HG03469 (cell line): ENCODE measurements around the gene VPS11.

ENCODE experiments used
- ATAC-seq: cut with Tn5 transposase; IDR thresholded peaks from one replicate; pipeline ENCODE4 v1.9.1; 2021; ENCODE audit warnings: mild to moderate bottlenecking, moderate library complexity, moderate number of reproducible peaks; ENCODE audit not compliant: unreplicated experiment

VPS11 gene

DNA sequence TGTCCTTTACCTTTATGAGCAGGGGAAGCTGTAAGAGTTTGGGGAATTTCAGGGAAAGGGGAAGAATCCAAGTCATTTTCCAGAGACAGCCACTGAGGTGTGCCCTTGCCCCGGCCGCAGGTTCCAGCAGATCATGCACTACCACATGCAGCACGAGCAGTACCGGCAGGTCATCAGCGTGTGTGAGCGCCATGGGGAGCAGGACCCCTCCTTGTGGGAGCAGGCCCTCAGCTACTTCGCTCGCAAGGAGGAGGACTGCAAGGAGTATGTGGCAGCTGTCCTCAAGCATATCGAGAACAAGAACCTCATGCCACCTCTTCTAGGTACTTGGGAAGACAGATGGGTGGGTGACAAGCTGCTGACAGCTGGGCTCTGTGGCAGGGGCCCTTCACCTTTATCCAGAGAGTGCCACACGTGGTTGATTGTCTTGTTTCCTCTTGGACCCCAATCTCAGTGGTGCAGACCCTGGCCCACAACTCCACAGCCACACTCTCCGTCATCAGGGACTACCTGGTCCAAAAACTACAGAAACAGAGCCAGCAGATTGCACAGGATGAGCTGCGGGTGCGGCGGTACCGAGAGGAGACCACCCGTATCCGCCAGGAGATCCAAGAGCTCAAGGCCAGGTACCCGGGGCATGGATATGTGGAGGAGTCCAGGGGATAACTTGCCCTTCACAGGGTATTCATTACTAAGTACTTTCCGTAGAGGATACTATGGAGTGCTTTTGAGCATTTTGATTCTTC lies 11.2 kb downstream of the VPS11 start:
- ATAC-seq = no peak

DNA sequence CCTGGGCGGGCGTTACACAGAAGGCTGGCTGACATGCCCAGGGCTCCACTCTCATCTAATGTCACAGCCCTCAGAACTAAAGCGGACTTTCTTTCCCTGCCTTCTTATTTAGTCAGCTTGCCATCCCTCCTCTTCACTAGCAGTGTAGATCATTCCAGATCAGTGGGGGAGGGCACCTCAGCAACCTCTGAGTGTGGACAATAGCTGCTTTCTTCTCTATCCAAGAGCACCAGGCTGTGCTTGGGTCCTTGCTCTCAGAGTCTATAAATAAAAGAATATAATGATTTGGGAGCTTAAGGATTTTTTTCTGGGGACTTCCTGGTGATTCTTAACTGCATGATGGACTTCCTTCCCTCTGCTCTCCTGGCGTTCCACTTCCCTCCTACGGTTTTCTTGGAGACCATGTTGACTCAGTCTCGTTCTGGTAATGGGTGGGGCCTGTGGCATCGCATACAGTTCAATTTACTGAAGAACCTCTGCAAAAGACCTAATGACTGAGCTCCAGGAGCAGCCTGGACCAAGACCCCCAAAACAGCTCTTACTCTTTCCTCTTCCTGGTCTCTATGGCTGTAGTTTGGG lies 14.2 kb downstream of the VPS11 start:
- ATAC-seq = no peak

DNA sequence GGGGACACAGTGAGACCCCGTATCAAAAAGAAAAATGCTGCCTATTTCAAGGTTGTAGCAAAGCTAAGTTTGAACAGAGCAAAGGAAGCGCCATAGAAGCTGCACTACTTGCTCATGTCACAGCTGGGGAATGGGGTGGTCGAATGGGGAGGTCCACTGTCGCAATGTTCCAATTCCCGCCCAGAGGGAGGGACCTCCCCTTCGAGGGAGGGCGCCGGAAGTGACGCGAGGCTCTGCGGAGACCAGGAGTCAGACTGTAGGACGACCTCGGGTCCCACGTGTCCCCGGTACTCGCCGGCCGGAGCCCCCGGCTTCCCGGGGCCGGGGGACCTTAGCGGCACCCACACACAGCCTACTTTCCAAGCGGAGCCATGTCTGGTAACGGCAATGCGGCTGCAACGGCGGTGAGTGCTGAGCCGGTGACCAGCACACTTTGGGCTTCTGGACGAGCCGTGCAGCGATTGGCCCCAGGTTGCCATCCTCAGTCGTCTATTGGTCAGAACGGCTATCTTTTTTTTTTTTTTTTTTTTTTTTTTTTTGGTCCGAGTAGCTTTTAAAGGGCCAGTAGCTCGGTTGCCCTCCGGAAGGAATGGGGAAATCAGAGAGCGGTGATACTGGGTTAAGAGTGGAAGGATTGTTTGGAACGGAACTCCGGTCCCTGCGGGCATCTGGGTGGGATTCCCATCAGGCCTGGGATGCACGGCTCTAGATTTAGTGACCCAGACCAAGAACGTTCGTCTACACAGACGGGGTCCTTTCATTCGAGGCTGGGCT lies 17.2 kb downstream of the VPS11 start, which contains the start of gene HMBS:
Gene HMBS (plus strand): TSS at position 219 of the 774 bp plus-strand sequence. CDS start 153 bp downstream, at position 372.
- ATAC-seq = peak; percentile 65

DNA sequence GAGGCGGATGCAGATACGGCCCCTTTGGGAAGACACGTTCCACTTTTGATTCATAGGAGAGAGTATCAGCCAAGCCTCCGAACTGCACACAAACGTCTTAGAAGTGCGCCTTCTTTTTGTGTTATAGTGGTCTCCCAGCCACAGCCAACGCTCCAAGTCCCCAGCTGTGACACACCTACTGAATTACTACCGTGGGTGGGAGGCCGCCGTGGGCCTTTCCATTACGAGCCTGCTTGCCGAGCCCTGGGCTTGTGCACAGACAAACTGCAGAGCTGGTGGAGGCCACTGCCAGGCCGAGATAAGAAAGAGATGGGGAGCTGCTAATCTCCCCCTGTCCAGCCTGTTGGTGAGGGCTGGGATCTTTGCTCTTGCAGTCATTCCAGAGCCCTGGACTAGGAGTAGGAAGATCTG lies 17.8 kb downstream of the VPS11 start:
- peak; percentile 11 for ATAC-seq

DNA sequence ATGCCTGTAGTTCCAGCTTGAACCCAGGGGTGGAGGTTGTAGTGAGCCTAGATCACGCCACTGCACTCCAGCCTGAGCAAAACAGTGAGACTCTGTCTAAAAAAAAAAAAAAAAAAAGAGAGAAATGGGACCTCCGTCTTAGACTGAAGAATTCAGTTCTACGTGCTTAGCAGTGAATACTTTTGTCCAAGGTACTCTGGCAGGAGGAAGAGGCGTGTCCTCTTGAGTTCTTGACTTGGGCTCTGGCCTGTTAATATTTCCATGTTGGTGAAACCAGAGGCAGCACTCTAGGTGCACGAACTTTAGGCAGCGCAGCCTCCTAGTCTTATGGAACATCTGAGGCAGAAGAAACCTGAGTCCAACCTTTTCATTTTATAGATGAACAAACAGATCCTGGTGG lies 19.5 kb downstream of the VPS11 start:
- no peak for ATAC-seq

DNA sequence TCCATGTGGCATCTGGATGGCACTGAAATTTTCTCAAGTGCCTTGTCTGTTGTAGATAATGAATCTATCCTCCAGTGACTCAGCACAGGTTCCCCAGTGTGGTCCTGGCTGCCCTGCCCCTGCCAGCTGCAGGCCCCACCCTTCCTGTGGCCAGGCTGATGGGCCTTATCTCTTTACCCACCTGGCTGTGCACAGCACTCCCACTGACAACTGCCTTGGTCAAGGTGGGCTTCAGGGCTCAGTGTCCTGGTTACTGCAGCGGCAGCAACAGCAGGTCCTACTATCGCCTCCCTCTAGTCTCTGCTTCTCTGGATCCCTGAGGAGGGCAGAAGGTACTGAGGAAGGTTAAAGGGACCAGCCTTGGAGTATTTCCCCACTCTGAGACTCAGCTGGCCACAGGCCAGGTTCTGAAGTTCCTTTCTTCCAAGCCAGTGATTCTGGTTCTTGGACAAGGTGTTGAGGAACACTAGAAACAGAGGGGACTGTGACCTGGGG lies 20.2 kb downstream of the VPS11 start:
- no peak for ATAC-seq

DNA sequence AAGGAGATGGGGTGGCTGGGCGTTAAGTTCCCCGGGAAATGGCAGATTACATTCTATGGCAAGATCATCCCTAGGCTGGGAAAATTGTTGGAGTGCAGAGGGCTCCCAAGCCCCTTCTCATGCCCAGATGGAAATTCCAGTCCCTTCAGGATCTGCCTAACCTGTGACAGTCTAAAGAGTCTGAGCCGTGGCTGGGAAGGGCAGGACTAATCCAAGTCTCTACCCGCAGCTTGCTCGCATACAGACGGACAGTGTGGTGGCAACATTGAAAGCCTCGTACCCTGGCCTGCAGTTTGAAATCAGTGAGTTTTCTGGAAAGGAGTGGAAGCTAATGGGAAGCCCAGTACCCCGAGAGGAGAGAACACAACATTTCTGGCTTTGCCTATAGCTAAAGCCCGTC lies 20.8 kb downstream of the VPS11 start:
- ATAC-seq = no peak

DNA sequence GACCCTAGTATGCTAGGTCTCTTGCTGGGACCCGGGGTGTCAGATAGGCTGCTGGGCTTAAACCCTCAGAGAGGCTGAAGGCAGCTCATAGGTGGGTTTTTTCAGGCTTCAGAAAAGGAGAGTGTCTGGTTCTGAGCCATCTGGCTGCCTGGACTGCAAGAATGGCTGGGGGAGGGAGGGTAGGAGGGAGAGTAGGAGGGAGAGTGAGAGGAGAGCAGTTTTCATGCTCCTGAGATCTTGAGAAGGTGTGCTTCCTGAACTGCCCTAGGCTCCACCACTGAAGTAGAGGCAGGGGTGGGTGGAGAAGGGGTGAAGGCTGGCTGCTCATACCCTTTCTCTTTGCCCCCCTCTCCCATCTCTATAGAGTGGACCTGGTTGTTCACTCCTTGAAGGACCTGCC lies 21.7 kb downstream of the VPS11 start:
- no peak for ATAC-seq

DNA sequence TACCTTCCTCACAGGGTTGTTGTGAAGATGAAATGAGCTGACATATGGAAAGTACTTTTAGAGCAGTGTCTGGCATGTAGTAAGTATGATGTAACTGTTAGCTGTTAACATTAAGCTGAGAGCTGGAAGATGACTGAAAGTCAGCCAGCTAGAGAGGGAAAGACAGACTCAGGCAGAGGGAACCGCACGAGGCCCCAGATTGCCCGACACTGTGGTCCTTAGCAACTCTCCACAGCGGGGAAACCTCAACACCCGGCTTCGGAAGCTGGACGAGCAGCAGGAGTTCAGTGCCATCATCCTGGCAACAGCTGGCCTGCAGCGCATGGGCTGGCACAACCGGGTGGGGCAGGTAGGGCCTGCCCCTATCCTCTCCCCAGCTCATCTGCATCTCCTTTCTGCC lies 23.6 kb downstream of the VPS11 start:
- no peak for ATAC-seq

DNA sequence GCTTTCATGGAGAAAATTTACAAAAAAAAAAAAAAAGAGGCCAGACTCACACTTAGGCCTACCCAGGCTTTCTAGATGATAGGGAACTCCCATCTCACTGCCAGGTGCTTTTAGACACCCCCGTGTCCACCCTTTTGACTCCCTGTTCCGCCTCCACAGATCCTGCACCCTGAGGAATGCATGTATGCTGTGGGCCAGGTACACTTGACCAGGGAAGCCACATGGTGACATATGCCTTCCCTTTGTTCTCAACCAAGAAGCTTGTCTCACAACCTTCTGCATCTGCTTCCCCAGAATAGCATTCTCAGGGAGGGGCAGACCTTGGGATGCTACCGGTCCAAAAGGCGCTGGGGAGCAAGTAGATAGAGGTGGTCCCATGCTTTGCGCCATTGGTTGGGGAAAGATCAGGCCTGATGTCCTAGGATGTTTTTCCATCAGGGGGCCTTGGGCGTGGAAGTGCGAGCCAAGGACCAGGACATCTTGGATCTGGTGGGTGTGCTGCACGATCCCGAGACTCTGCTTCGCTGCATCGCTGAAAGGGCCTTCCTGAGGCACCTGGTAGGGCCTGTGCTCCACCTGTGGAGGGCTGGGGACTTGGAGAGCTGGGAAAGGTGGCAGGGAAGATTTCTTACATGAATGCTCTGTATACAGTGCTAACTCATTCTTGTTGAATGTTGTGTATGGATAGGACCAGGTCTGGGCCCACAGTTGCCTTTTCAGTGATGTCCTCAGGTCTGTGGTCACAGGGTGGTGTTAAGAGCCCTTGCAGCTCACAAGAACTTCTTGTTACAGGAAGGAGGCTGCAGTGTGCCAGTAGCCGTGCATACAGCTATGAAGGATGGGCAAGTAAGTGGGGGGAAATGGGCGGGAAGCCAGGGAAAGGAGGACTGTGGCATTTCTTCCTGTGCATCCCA lies 24.6 kb downstream of the VPS11 start:
- no peak for ATAC-seq

DNA sequence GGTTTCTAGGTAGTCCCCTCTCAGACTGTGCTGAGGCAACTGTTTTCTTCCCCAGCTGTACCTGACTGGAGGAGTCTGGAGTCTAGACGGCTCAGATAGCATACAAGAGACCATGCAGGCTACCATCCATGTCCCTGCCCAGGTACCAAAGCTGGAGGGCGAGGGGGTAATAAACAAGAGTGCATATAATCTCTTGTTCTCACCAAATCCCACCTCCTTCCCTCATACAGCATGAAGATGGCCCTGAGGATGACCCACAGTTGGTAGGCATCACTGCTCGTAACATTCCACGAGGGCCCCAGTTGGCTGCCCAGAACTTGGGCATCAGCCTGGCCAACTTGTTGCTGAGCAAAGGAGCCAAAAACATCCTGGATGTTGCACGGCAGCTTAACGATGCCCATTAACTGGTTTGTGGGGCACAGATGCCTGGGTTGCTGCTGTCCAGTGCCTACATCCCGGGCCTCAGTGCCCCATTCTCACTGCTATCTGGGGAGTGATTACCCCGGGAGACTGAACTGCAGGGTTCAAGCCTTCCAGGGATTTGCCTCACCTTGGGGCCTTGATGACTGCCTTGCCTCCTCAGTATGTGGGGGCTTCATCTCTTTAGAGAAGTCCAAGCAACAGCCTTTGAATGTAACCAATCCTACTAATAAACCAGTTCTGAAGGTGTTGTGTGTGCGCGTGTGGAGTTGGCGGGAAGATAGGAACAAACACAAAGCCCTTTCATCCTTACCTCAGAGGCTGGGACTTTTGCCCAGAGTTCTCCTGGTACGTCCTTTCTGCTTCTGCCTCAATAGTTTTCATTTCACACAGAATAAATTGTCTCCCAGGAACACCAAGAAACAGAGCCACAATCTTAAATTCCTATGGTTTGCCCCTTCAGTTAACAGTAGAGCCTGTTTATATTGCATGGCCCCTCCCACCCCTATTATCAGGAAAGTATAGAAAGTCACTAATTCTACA lies 25.5 kb downstream of the VPS11 start:
- no peak for ATAC-seq

DNA sequence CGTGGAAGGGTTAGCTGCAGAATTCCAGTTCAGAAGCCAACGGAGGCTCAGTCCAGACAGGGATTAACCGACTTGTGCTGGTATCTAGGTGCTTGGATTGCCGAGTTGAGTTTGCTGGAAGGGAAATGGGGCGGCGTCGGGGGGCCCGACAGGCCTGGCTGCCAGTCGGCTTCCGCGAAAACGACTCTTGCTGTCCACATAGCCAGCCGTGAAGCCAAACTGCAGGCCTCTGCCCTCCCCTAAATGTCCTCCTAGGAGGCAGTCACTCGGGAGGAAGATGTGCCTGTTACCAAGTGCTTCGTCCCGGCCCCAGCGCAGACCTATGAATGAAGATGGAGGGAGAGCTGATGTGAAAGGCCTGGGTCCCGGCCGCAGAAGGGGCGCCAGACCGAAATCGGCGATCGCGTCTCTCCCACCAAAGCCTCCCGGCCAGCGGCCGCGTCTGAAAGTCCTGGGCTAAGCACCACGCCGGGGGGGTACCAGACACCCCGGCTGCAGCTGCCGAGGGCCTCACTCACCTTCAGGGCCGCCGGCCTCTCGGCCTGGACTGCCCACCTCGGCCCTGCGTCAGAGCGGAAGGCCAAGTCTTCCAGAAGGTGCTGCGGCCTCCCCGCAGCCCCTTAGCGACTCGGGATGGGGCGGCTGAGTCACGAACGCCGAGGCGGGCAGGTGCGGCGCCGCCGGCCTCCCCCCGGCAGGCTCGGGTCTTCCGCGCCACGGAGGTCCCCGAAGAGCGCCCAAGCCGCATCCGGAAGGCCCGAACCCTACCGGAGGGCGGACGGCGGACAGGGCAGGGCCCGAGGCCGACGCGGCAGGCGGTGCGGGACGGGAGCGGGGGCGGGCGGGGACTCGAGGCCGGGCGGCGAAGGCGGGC lies 26.6 kb downstream of the VPS11 start:
- ATAC-seq = no peak

DNA sequence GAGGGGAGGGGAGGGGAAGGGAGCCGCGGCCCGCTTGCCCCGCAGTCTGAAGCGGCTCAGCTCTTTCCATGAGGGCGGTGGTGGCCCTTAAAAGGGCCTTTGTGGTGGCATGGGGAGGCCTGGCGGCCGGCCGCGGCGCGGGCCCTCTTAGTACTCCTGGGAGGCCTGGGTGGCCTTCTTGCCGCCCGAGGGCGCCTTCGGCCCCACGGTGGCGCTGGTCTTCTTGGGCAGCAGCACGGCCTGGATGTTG lies 27.1 kb downstream of the VPS11 start:
- ATAC-seq = peak; percentile 15

DNA sequence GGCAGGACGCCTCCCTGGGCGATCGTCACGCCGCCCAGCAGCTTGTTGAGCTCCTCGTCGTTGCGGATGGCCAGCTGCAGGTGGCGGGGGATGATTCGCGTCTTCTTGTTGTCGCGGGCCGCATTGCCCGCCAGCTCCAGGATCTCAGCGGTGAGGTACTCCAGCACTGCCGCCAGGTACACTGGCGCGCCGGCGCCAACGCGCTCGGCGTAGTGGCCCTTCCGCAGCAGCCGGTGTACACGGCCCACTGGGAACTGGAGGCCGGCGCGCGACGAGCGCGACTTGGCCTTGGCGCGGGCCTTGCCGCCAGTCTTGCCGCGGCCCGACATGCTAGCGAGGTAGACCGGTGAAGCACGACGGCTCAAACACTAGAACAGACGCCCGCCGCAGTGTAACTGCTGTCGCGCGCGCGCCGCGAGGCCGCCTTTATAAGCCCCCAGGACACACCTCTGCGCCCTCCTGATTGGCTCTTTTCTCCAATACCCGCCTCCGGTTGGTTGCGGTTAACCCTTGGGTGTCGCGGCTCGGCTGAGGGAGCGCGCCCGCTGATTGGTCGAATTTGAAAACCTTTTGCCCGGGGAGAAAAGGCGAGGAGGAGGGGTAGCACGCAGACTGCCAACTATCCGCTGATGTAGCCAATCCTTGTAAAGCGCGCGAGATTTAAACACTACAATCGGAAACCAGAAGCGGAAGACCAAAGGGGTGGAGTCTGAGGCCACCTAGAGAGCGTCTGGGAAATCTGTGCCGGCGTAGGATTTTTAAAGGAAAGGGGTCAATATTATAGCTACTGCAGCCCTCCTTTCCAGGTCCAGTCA lies 27.7 kb downstream of the VPS11 start:
- ATAC-seq = peak; percentile 65

DNA sequence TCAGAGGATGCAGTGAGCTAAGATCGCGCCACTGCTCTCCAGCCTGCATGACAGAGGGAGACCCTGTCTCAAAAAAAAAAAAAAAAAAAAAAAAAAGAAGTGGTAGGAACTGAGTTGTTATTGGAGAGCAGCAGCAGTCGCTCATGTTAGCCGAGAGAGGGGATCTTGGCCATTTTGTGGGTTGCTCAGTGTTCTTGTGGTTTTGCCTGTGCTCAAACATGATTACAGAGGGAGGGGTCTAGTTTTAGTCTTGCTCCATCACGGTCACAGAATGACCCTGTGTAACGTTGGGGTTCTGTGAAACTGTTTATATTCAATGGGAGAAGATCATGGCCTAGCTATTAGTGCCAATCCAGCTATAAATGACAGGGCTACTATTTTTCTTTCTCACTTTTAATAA lies 32.1 kb downstream of the VPS11 start:
- ATAC-seq = no peak

DNA sequence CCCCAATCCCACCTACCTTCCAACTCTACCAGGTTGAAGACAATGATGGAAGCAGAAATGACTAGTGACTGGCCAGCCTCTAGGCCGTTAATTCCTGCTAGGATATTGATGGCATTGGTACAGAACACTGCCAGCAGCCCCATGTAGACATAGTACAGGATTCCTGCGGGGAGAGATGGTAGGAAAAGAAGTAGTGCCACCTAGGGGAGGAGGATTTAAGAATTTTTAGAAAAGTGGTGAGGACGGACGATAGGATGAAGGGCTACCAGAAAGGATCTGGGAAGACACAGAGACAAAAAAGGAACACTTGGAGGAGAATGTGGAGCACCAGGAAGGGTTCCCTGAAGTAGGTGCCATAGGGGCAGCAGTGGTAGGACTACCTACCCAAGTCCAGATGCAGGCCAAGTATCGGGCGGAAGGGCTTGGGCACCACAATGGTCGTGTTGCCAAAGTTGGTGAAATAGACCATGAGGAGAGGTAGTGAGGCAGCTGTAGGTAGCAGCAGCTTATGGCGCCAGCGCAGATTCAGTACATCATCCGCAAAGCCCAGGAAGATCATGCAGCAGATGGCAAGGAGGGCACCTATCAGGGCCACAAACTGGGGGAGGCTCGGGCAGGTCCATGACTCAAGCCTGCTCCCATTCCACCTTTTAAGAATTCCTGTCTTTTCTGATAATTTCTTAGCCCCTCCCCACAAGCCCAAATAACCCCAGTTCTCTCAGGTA lies 32.8 kb downstream of the VPS11 start:
- no peak for ATAC-seq

DNA sequence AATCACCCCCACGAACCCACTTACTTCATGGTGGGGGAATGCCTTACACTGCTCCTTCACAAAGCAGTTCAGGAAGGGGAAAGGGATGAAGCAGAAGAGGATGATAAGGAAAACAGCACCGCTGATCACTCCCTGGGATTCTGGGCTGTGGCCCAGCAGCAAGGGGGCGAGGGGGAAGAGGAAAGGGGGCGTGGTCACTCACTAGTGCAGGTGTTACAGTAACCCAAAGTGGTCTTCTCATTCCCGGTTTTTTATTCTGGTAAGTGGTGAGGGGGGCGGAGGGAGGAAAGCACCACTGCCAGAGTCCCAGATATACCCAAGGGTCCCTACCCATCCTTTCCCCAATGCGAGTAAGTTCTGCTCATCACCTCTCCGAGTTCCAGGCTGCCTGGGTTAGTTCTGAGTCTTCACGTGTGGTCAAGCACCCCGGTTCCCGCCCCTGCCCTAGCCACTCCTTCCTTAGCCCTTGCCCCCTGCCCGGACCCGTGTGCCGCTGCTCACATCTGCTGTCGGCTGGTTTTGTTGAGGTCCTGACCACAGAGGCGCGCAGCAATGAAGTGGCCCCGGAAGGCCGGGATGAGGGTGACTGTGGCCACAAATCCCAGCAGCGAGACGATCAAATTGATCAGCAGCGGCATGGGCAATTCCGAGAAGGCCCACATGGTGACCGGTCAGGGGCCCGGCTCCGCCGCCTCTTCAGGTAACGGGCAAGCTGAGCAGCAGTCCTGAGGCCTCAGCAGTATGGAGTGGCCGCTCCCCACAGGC lies 33.6 kb downstream of the VPS11 start:
- ATAC-seq = no peak
